ENCODE results near the gene NEDD4L. TPM values are rescaled to one million over a fixed set of nuclear protein-coding genes. Genes with fewer than 3 reads are reported as not detected.

The NEDD4L gene
- total RNA-seq, 5 donors from 2014 or later (not counting 1 experiment from before 2014, with no cell fraction given) = 4.4 to 10.7 (median 6.7) TPM

DNA sequence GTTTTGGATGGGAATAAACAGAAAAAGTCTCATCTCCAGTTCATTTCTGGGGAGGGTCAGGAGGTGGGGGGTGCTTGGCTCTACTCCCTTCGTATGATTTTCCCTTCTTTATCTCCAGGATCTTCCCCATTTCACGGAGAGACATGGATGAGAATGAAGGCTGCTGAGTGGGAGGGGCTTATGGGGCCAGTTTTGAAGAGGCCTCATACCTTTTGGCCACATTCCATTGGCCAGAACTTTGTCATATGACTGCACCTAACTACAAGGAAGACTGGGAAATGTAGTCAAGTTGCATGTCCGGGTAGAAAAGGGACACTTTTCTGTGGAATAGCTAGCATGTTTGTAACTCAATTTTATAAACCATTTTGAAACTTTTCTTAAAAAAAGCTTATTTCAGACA, 117.6 kb downstream of the NEDD4L start:
- no peak for DNase-seq
- Histone ChIP-seq H3K27ac (ENCODE audit: low read length) (no peak overlapping the region), H3K27me3 (replicated peaks in 1 of 2; ENCODE audit: control insufficient read depth in 2 of 2, extremely low read depth in 1 of 2, insufficient read depth in 2 of 2, low read length in 1 of 2) (no peaks in the 10 kb centered on the region), H3K4me3 (ENCODE audit: control insufficient read depth in 1 of 2, extremely low read depth in 1 of 2, low read length in 1 of 2) (no peak overlapping the region), H3K36me3 (ENCODE audit: control insufficient read depth in 2 of 2, extremely low read depth in 1 of 2, insufficient read depth in 1 of 2, low read length in 1 of 2) (no peaks in the 10 kb centered on the region), H3K4me1 (ENCODE audit: control insufficient read depth in 1 of 2, extremely low read depth in 1 of 2, insufficient read depth in 2 of 2, low read length in 2 of 2) (no peaks in the 10 kb centered on the region), H3K9me3 (no peaks in the 10 kb centered on the region)
- Mint-ChIP-seq H3K9me3 (no peaks in the 10 kb centered on the region), H3K27me3 (peaks cover 3 to 16% of the 10 kb centered on the region in 2 donors), H3K4me3 (no peak overlapping the region), H3K4me1 (no peaks in the 10 kb centered on the region), H3K27ac (no peak overlapping the region), H3K36me3 (no peaks in the 10 kb centered on the region)
- POLR2A ChIA-PET = no interaction called here
- no CpG with 5 or more reads among the region's 3 CpGs for WGBS (ENCODE audit: insufficient coverage)
- CTCF ChIA-PET = no interaction called here
- no peak for ATAC-seq (replicated peaks in 1 of 4)

DNA sequence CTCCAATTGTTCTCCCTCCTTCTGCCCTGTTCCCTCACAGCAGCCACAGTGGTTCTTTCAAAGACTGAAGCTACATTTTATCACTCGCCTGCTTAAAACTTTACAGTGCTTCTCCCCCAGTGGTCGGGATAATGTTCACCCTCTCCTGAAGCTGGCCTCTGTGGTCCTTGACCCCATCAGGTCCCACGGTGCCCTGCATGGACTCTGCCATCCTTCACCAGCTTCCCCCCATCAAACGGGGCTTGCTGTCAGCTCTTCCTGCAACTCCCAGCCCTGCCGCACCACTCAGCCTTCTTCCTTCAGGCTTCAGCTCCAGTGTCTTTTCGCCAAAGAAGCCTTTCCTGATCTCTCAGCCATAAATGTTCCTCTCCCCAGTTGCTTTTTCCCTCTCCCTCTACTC, 118.1 kb downstream of the NEDD4L start:
- no peaks in the 10 kb centered on the region for H3K36me3 ChIP-seq (ENCODE audit: control insufficient read depth in 2 of 2, extremely low read depth in 1 of 2, insufficient read depth in 1 of 2, low read length in 1 of 2)
- no peak overlapping the region for H3K4me3 ChIP-seq (ENCODE audit: control insufficient read depth in 1 of 2, extremely low read depth in 1 of 2, low read length in 1 of 2)
- no peaks in the 10 kb centered on the region for H3K4me1 ChIP-seq (ENCODE audit: control insufficient read depth in 1 of 2, extremely low read depth in 1 of 2, insufficient read depth in 2 of 2, low read length in 2 of 2)
- ATAC-seq (replicated peaks in 1 of 4) (no peak), DNase-seq (no peak)
- no peaks in the 10 kb centered on the region for H3K27me3 ChIP-seq (replicated peaks in 1 of 2; ENCODE audit: control insufficient read depth in 2 of 2, extremely low read depth in 1 of 2, insufficient read depth in 2 of 2, low read length in 1 of 2)
- ChIA-PET POLR2A (no interaction called here), CTCF (interaction anchor here in 1 of 2 donors (0.6 kb wide), 1 partner anchor 1087 kb away, joined by 8 read pairs; no protein-coding TSS in a partner anchor)
- H3K9me3 Mint-ChIP-seq = no peaks in the 10 kb centered on the region
- H3K27ac Mint-ChIP-seq = no peak overlapping the region
- whole genome bisulfite sequencing (ENCODE audit: insufficient coverage) = 79% methylated on average over 6 of the region's 6 CpGs
- H3K9me3 ChIP-seq = no peaks in the 10 kb centered on the region
- H3K36me3 Mint-ChIP-seq = no peaks in the 10 kb centered on the region
- peaks cover 3 to 16% of the 10 kb centered on the region in 2 donors for H3K27me3 Mint-ChIP-seq
- no peaks in the 10 kb centered on the region for H3K4me1 Mint-ChIP-seq
- no peak overlapping the region for H3K4me3 Mint-ChIP-seq
- no peak overlapping the region for H3K27ac ChIP-seq (ENCODE audit: low read length)

DNA sequence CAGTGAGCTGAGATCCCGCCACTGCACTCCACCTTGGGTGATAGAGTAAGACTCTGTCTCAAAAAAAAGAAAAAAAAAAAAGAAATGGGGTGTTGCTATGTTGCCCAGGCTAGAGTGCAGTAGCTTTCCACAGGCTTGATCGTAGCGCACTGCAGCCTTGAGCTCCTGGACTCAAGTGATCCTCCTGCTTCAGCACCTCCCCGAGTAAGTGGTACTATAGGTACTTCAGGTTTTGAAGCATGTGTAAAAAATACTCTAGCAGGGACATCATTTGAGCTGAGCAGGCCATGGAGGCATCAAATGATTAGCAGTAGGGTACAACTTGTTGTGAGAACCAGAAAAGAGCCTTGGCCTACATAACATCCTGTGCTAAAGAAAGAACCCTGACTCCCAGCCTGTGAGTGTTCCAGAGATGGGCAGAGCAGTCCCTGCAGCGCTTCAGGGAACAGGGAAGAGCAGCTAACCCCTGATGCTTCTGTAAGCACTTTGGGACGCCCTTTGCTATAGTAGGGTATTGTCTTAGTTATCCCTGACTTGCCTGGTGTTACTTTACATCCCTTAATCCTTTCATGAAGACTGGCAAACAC, 119.1 kb downstream of the NEDD4L start:
- H3K27me3 ChIP-seq (replicated peaks in 1 of 2; ENCODE audit: control insufficient read depth in 2 of 2, extremely low read depth in 1 of 2, insufficient read depth in 2 of 2, low read length in 1 of 2) = no peaks in the 10 kb centered on the region
- no peaks in the 10 kb centered on the region for H3K36me3 Mint-ChIP-seq
- H3K27me3 Mint-ChIP-seq = peaks cover 3 to 16% of the 10 kb centered on the region in 2 donors
- H3K4me3 Mint-ChIP-seq = no peak overlapping the region
- no peak overlapping the region for H3K27ac Mint-ChIP-seq
- no peaks in the 10 kb centered on the region for H3K9me3 ChIP-seq
- 100% methylated on average over 2 of the region's 6 CpGs for WGBS (ENCODE audit: insufficient coverage)
- H3K27ac ChIP-seq (ENCODE audit: low read length) = no peak overlapping the region
- no peaks in the 10 kb centered on the region for H3K4me1 Mint-ChIP-seq
- no peaks in the 10 kb centered on the region for H3K4me1 ChIP-seq (ENCODE audit: control insufficient read depth in 1 of 2, extremely low read depth in 1 of 2, insufficient read depth in 2 of 2, low read length in 2 of 2)
- DNase-seq (no peak), ATAC-seq (replicated peaks in 1 of 4) (no peak)
- ChIA-PET POLR2A (interaction anchor here in 1 of 2 donors (0.6 kb wide), 1 partner anchor 107 kb away, joined by 3 read pairs; no protein-coding TSS in a partner anchor), CTCF (no interaction called here)
- no peaks in the 10 kb centered on the region for H3K9me3 Mint-ChIP-seq
- no peak overlapping the region for H3K4me3 ChIP-seq (ENCODE audit: control insufficient read depth in 1 of 2, extremely low read depth in 1 of 2, low read length in 1 of 2)
- H3K36me3 ChIP-seq (ENCODE audit: control insufficient read depth in 2 of 2, extremely low read depth in 1 of 2, insufficient read depth in 1 of 2, low read length in 1 of 2) = no peaks in the 10 kb centered on the region

GRCh38 chr18:58166278-58166844, 122.3 kb downstream of the NEDD4L start:
- no peaks in the 10 kb centered on the region for H3K36me3 Mint-ChIP-seq
- Histone ChIP-seq H3K4me3 (ENCODE audit: control insufficient read depth in 1 of 2, extremely low read depth in 1 of 2, low read length in 1 of 2) (no peak overlapping the region), H3K27ac (ENCODE audit: low read length) (no peak overlapping the region), H3K9me3 (no peaks in the 10 kb centered on the region), H3K36me3 (ENCODE audit: control insufficient read depth in 2 of 2, extremely low read depth in 1 of 2, insufficient read depth in 1 of 2, low read length in 1 of 2) (no peaks in the 10 kb centered on the region), H3K4me1 (ENCODE audit: control insufficient read depth in 1 of 2, extremely low read depth in 1 of 2, insufficient read depth in 2 of 2, low read length in 2 of 2) (no peaks in the 10 kb centered on the region), H3K27me3 (replicated peaks in 1 of 2; ENCODE audit: control insufficient read depth in 2 of 2, extremely low read depth in 1 of 2, insufficient read depth in 2 of 2, low read length in 1 of 2) (peaks cover 0 to 2% of the 10 kb centered on the region in 2 experiments)
- no peak overlapping the region for H3K27ac Mint-ChIP-seq
- ChIA-PET POLR2A (no interaction called here), CTCF (interaction anchor here in 1 of 2 donors (0.5 kb wide), 1 partner anchor 8 kb away, joined by 3 read pairs; no protein-coding TSS in a partner anchor)
- 100% methylated on average over 2 of the region's 4 CpGs for WGBS (ENCODE audit: insufficient coverage)
- ATAC-seq (replicated peaks in 1 of 4) = no peak
- no peaks in the 10 kb centered on the region for H3K9me3 Mint-ChIP-seq
- no peak for DNase-seq
- no peaks in the 10 kb centered on the region for H3K4me1 Mint-ChIP-seq
- H3K27me3 Mint-ChIP-seq = peaks cover 0 to 13% of the 10 kb centered on the region in 2 donors
- H3K4me3 Mint-ChIP-seq = no peak overlapping the region

- H3K27me3 Mint-ChIP-seq = peaks cover 0 to 13% of the 10 kb centered on the region in 2 donors
- POLR2A ChIA-PET = no interaction called here
- no peaks in the 10 kb centered on the region for H3K36me3 Mint-ChIP-seq
- H3K36me3 ChIP-seq (ENCODE audit: control insufficient read depth in 2 of 2, extremely low read depth in 1 of 2, insufficient read depth in 1 of 2, low read length in 1 of 2) = no peaks in the 10 kb centered on the region
- peaks cover 0 to 9% of the 10 kb centered on the region in 2 experiments for H3K27me3 ChIP-seq (replicated peaks in 1 of 2; ENCODE audit: control insufficient read depth in 2 of 2, extremely low read depth in 1 of 2, insufficient read depth in 2 of 2, low read length in 1 of 2)
- ATAC-seq (replicated peaks in 1 of 4) = no peak
- no peak overlapping the region for H3K27ac ChIP-seq (ENCODE audit: low read length)
- H3K4me1 Mint-ChIP-seq = no peaks in the 10 kb centered on the region
- no peak overlapping the region for H3K4me3 Mint-ChIP-seq
- H3K4me3 ChIP-seq (ENCODE audit: control insufficient read depth in 1 of 2, extremely low read depth in 1 of 2, low read length in 1 of 2) = no peak overlapping the region
- H3K9me3 ChIP-seq = no peaks in the 10 kb centered on the region
- no peak overlapping the region for H3K27ac Mint-ChIP-seq
- CTCF ChIA-PET = no interaction called here
- DNase-seq = no peak
- no peaks in the 10 kb centered on the region for H3K4me1 ChIP-seq (ENCODE audit: control insufficient read depth in 1 of 2, extremely low read depth in 1 of 2, insufficient read depth in 2 of 2, low read length in 2 of 2)
- H3K9me3 Mint-ChIP-seq = no peaks in the 10 kb centered on the region
- whole genome bisulfite sequencing (ENCODE audit: insufficient coverage) = 89% methylated on average over 1 of the region's 1 CpG
Observed at GRCh38 chr18:58167073-58167472, 123.0 kb downstream of the NEDD4L start.

- Histone ChIP-seq H3K27ac (ENCODE audit: low read length) (no peak overlapping the region), H3K4me1 (ENCODE audit: control insufficient read depth in 1 of 2, extremely low read depth in 1 of 2, insufficient read depth in 2 of 2, low read length in 2 of 2) (no peaks in the 10 kb centered on the region), H3K9me3 (no peaks in the 10 kb centered on the region), H3K4me3 (ENCODE audit: control insufficient read depth in 1 of 2, extremely low read depth in 1 of 2, low read length in 1 of 2) (no peak overlapping the region), H3K27me3 (replicated peaks in 1 of 2; ENCODE audit: control insufficient read depth in 2 of 2, extremely low read depth in 1 of 2, insufficient read depth in 2 of 2, low read length in 1 of 2) (peaks cover 0 to 10% of the 10 kb centered on the region in 2 experiments), H3K36me3 (ENCODE audit: control insufficient read depth in 2 of 2, extremely low read depth in 1 of 2, insufficient read depth in 1 of 2, low read length in 1 of 2) (no peaks in the 10 kb centered on the region)
- Mint-ChIP-seq H3K9me3 (no peaks in the 10 kb centered on the region), H3K4me3 (no peak overlapping the region), H3K27ac (no peak overlapping the region), H3K36me3 (no peaks in the 10 kb centered on the region), H3K27me3 (peaks cover 0 to 10% of the 10 kb centered on the region in 2 donors), H3K4me1 (no peaks in the 10 kb centered on the region)
- 100% methylated on average over 5 of the region's 5 CpGs for WGBS (ENCODE audit: insufficient coverage)
- ATAC-seq (replicated peaks in 1 of 4) = no peak
- DNase-seq = no peak
- ChIA-PET POLR2A (no interaction called here), CTCF (no interaction called here)
Observed at GRCh38 chr18:58168221-58168620, 124.2 kb downstream of the NEDD4L start.

Measured in T-cell (primary cell).